Uterus (tissue), 2 donors: ENCODE measurements around the gene ZNF598.

Source experiments
- POLR2A ChIP-seq, 2 donors: fragments of 450-650 bp; IDR thresholded peaks; one replicate each; pipeline ENCODE4 v1.6.1; 2016; ENCODE audit warnings: antibody characterized with exemption in 2 of 2, mild to moderate bottlenecking in 1 of 2, moderate library complexity in 1 of 2
- TF ChIP-seq, protein P1 (sequence below), 4 experiments: fragments of 200-600 bp in 2 of 4; fragments of 450-650 bp in 2 of 4; sonication (generic) in 2 of 4; IDR thresholded peaks; one replicate each; pipeline ENCODE4 v1.5.1; 2016 to 2019; ENCODE audit warnings: antibody characterized with exemption in 4 of 4, mild to moderate bottlenecking in 2 of 4, moderate library complexity in 1 of 4

DNA sequence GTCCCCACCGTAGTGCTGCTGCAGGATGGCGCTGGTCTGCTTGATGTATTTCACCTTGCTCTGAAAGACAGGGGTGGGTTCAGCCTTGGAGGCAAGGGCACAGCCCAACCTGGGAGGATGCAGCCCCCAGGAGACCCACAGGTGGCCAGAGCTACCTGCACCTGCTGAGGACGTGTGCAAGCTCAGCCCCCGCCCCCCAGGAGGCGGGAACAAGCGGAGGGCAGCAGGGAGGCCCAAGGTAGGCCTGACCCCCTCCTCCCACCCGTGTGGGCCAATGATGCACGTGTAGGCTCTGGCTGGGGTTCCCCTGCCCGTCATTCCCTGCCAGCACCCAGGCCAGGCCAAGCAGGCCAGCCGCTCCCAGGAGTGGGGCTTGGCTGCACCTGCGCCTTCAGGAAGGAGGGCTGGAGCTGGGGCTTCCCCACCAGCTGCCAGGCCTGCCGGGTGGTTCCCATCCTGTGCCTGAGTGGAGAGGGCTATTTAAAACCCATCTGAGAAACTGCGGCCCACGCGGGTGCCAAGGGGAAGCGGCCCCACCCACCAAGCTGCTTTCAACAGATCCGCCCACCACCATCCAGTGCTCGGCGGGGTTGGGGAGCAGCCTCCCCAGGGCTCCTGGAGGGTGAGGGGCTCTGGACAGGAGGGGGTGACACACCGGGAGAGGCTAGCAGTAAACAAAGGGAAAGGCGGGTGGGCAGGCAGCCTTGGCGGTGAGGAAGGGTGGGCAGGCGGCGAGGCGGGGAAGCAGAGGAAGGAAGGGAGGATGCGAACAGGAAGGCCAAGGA is 34.2 kb upstream of the ZNF598 start:
- TF ChIP-seq POLR2A (IDR thresholded peaks at IDR 0.05): no peak
- TF ChIP-seq, protein P1, sequence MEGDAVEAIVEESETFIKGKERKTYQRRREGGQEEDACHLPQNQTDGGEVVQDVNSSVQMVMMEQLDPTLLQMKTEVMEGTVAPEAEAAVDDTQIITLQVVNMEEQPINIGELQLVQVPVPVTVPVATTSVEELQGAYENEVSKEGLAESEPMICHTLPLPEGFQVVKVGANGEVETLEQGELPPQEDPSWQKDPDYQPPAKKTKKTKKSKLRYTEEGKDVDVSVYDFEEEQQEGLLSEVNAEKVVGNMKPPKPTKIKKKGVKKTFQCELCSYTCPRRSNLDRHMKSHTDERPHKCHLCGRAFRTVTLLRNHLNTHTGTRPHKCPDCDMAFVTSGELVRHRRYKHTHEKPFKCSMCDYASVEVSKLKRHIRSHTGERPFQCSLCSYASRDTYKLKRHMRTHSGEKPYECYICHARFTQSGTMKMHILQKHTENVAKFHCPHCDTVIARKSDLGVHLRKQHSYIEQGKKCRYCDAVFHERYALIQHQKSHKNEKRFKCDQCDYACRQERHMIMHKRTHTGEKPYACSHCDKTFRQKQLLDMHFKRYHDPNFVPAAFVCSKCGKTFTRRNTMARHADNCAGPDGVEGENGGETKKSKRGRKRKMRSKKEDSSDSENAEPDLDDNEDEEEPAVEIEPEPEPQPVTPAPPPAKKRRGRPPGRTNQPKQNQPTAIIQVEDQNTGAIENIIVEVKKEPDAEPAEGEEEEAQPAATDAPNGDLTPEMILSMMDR (IDR thresholded peaks at IDR 0.05): no peak
